Muscle of leg (tissue), 11 donors: Measurements from ENCODE around the gene GTPBP10. TPM values are rescaled to one million over a fixed set of nuclear protein-coding genes. Genes with fewer than 3 reads are reported as not detected.
"Not testable (repeated sequence)": the region's sequence is repeated elsewhere in the genome, so short reads cannot be mapped to it uniquely, and the experiment has no call there.

Experiments used
- DNase-seq: peaks from one replicate; pipeline ENCODE4 v3.0.0; 2013
- H3K27ac ChIP-seq: one replicate; pipeline ENCODE4 v1.5.1; 2013; ENCODE audit warnings: mild to moderate bottlenecking, low read length, control low read depth
- H3K27me3 ChIP-seq: one replicate; pipeline ENCODE4 v1.6.1; 2013; ENCODE audit warnings: low read length; ENCODE audit not compliant: control insufficient read depth, insufficient read depth
- H3K36me3 ChIP-seq: one replicate; pipeline ENCODE4 v1.6.1; 2013; ENCODE audit warnings: low read length; ENCODE audit not compliant: control insufficient read depth, insufficient read depth
- H3K4me1 ChIP-seq: one replicate; pipeline ENCODE4 v1.6.1; 2013; ENCODE audit warnings: low read length; ENCODE audit not compliant: control insufficient read depth, insufficient read depth
- H3K4me3 ChIP-seq: one replicate; pipeline ENCODE4 v1.5.1; 2013; ENCODE audit warnings: low read length, control low read depth
- H3K9me3 ChIP-seq: replicated peaks from 2 replicates; pipeline ENCODE4 v1.6.1; 2013; ENCODE audit warnings: low read depth, low read length; ENCODE audit not compliant: control insufficient read depth
- WGBS: methylation state at CpG from one replicate; pipeline ENCODE4 v1.1.5; 2013; ENCODE audit warnings: missing lambda C conversion rate; ENCODE audit not compliant: insufficient coverage; 5-methylcytosine and 5-hydroxymethylcytosine counted together
- polyA plus RNA-seq, 8 donors: library from polyadenylated mRNA; unstranded; fragments of 120-200 nt; gene quantifications; one replicate each; pipeline versions ENCODE4 v1.2.1 to v1.2.3, GENCODE V29; 2013; ENCODE audit warnings: inconsistent platforms in 1 of 8, low replicate concordance in 1 of 8; ENCODE audit not compliant: insufficient read length in 8 of 8, insufficient read depth in 1 of 8
- total RNA-seq: library from RNA; stranded (reverse); fragments of 120-200 nt; gene quantifications from one replicate; pipeline ENCODE4 v1.2.4, GENCODE V29; 2013

Gene GTPBP10
- total and polyA plus RNA-seq, 9 donors: 13.8 to 18.3 (median 15.7) TPM

- Histone ChIP-seq H3K27me3 (peaks cover 28% of the 10 kb centered on the region), H3K9me3 (no peaks in the 10 kb centered on the region), H3K4me1 (peaks cover 6% of the 10 kb centered on the region), H3K4me3 (no peak overlapping the region), H3K27ac (no peak overlapping the region), H3K36me3 (no peaks in the 10 kb centered on the region)
- no peak for DNase-seq
- WGBS: 40% methylated on average over 1 of the region's 7 CpGs
Measured at GRCh38 chr7:90320418-90320800, 26.1 kb upstream of the GTPBP10 start.

DNA sequence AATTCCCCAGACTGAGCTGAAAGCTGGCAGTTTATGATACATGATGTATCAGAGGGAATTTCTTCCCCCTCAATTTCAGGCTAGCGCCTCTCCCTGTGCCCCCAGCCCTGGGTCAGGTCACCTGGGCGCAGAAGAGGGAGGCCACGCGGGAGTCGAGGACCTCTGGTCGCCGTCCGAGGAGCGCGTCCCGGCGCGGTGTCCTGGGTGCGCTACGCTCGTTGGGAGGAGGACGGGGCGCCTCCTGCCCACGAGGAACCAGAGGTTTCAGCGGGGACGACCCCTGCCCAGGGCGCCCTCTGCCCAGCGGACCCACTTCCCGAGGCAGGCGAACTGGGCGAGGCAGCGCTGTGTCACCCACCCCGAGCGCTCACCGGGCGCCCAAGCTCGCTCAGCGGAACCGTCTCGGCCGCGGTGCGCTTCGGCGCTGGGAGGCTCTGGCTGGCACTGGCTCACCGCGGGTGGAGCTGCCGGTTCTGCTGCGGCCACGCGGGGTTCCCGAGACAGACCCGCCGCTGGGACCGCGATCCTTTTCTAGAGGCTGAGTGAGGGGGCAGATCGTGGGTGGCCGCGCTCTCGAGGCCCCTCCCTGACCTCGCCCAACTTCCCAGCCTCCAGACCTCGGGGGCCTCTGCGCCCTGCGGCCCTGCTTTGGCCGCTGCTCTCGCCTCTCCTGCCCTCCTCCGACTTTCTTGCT lies 25.6 kb upstream of the GTPBP10 start, which contains the start of gene FAM237B:
Gene FAM237B, minus strand, starts transcription at position 504 of the 694 bp plus-strand sequence. CDS start 1,556 bp downstream, outside the sequence.
- under 1% methylated on average over 62 of the region's 62 CpGs for WGBS
- no peak within 1 kb of the TSS for H3K27ac ChIP-seq
- peak; percentile 2 for DNase-seq
- peaks cover 6% of the 10 kb centered on the region for H3K4me1 ChIP-seq
- no peaks in the 10 kb centered on the region for H3K9me3 ChIP-seq
- no peaks in the 10 kb centered on the region for H3K36me3 ChIP-seq
- peaks cover 29% of the 10 kb centered on the region for H3K27me3 ChIP-seq
- peak within 1 kb of the TSS; percentile 8 for H3K4me3 ChIP-seq

DNA sequence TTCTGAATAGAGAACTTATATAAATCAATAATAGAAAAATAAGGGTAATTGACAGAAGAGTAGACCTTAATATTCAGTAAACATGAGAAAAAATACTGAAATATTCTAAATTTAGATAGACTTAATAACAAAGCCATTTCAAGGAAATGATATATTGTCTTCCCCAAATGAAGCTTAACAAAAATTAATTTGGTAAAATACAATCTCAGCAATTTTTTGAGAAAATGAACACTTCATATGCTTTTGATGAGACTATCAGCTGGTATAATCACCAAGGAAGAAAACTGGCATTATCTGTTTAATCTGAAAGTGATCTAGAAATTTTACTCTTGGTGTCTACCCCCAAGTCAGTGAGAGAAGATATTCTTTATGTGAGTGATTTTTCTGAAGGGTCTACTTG lies 23.7 kb upstream of the GTPBP10 start:
- Histone ChIP-seq H3K9me3 (no peaks in the 10 kb centered on the region), H3K4me1 (peaks cover 6% of the 10 kb centered on the region), H3K4me3 (no peak overlapping the region), H3K36me3 (no peaks in the 10 kb centered on the region), H3K27ac (no peak overlapping the region), H3K27me3 (peaks cover 31% of the 10 kb centered on the region)
- no peak for DNase-seq

DNA sequence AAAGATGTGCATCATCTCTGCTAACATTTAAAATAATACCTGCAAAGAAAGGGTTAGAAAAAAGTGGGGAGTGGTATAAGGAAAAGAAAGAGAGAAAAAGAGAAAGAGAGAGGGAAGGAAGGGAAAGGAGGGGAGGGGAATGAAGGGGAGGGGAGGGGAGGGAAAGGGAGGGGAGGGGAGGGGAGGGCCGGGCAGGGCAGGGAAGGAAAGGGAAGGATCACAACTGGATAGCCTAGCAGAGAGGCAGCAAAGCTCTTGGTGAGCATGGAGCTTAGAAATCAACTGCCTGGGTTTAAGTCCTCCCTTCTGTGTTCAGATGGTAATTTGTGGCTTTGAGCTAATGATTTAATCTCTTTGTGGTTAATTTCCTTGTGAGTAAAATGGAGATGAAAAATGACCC lies 20.0 kb upstream of the GTPBP10 start:
- Histone ChIP-seq H3K36me3 (no peaks in the 10 kb centered on the region), H3K4me3 (no peak overlapping the region), H3K27ac (no peak overlapping the region), H3K27me3 (peaks cover 16% of the 10 kb centered on the region), H3K9me3 (no peaks in the 10 kb centered on the region), H3K4me1 (no peaks in the 10 kb centered on the region)
- WGBS: no CpG with 5 or more reads among the region's 1 CpG
- no peak for DNase-seq

DNA sequence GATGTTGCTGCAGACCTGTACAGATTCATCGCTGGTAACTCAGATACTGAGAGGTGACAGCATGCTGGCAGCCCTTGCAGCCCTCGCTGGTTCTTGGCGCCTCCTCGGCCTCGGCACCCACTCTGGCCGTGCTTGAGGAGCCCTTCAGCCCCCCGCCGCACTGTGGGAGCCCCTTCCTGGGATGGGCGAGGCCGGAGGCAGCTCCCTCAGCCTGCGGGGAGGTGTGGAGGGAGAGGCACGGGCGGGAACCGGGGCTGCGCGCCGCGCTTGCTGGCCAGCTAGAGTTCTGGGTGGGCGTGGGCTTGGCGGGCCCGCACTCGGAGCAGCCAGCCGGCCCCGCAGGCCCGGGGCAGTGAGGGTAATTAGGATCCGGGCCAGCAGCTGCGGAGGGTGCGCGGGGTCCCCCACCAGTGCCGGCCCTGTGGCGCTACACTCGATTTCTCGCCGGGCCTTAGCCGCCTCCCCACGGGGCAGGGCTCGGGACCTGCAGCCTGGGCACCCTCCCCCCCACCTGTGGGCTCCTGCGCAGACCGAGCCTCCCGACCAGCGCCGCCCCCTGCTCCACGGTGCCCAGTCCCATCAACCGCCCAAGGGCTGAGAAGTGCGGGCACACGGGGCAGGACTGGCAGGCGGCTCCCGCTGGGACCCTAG lies 12.2 kb upstream of the GTPBP10 start:
- H3K4me3 ChIP-seq: no peak overlapping the region

DNA sequence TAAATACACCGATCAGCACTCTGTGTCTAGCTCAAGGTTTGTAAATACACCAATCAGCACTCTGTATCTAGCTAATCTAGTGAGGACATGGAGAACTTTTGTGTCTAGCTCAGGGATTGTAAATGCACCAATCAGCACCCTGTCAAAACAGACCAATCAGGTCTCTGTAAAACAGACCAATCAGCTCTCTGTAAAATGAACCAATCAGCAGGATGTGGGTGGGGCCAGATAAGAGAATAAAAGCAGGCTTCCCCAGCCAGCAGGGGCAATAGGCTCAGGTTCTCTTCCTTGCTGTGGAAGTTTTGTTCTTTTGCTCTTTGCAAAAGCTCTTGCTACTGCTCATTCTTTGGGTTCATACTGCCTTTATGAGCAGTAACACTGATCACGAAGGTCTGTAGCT lies 11.6 kb upstream of the GTPBP10 start:
- H3K4me3 ChIP-seq, H3K27ac ChIP-seq, DNase-seq, H3K9me3 ChIP-seq, H3K36me3 ChIP-seq, H3K4me1 ChIP-seq, H3K27me3 ChIP-seq: not testable (repeated sequence)
- no CpG with 5 or more reads among the region's 2 CpGs for WGBS

More for the DNA sequence above, 12.2 kb upstream of the GTPBP10 start:
- Histone ChIP-seq H3K27me3 (no peaks in the 10 kb centered on the region), H3K36me3 (no peaks in the 10 kb centered on the region), H3K9me3 (no peaks in the 10 kb centered on the region), H3K27ac (no peak overlapping the region), H3K4me1 (no peaks in the 10 kb centered on the region)
- WGBS: 91% methylated on average over 47 of the region's 48 CpGs
- no peak for DNase-seq

DNA sequence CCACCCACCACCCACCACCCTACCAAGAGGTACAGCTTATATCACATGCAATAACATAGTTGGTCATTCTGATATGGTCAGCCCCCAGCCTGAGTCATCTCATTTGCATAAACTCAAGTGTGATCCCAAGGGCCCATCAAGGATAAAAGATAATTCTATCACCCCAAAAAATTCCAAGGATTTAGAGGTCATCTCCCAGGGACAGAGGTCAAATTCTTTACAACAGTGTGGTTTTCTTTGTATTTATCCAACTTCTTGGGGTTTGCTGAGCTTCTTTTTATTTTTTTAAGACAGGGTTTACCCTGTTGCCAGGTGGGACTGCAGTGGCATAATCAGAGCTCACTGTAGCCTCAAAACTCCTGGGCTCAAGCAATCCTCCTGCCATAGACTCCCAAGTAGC lies 9.4 kb upstream of the GTPBP10 start:
- no peak overlapping the region for H3K27ac ChIP-seq
- no peaks in the 10 kb centered on the region for H3K36me3 ChIP-seq
- no peak overlapping the region for H3K4me3 ChIP-seq
- no peaks in the 10 kb centered on the region for H3K9me3 ChIP-seq
- DNase-seq: no peak
- H3K27me3 ChIP-seq: no peaks in the 10 kb centered on the region
- H3K4me1 ChIP-seq: no peaks in the 10 kb centered on the region

DNA sequence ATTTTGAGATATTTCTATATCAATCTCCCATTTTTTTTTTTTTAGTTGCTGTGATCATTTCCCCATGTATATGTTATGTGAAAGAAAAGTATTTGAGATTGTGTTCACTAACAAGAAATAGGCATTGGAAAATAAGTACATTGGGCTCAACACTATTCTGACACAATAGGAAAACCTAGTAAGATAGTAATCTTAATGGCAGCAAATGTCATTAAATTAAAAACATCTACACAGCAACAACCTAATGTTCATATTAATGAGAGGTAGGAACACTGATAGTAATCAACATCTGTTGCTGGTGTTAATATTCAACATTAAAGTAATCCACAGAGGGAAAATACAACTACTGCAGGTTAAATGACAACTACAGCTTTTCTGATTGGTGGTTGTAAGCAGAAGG lies 1.5 kb upstream of the GTPBP10 start:
- DNase-seq: no peak
- H3K9me3 ChIP-seq: no peaks in the 10 kb centered on the region
- H3K36me3 ChIP-seq: no peaks in the 10 kb centered on the region
- H3K4me1 ChIP-seq: no peaks in the 10 kb centered on the region
- H3K4me3 ChIP-seq: no peak overlapping the region
- no peak overlapping the region for H3K27ac ChIP-seq
- H3K27me3 ChIP-seq: no peaks in the 10 kb centered on the region

GRCh38 chr7:90345595-90346335 lies 751 bp upstream of the GTPBP10 start:
- Histone ChIP-seq H3K27me3 (no peaks in the 10 kb centered on the region), H3K9me3 (no peaks in the 10 kb centered on the region), H3K36me3 (no peaks in the 10 kb centered on the region), H3K27ac (peak overlapping the region; percentile 77), H3K4me3 (peak overlapping the region; percentile 97), H3K4me1 (no peaks in the 10 kb centered on the region)
- DNase-seq: peak; percentile 42
- 0% methylated on average over 13 of the region's 18 CpGs for WGBS

DNA sequence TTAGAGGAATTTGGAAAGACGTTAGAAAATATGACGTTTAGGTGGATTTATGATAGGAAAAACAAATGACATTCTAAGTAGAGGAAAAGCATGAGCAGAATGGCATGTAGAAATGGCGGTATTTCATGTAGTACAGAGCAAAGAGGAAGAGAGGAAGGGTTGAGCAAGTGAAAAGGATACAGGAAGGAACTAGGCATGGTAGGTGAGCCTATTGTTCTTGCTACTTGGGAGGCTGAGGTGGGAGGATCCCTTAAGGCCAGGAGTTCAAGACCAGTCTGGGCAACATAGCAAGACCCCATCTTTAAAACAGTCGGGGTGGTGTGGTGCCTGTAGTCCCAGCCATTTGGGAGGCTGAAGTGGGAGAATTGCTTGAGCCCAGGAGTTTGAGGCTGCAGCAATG lies 1.2 kb downstream of the GTPBP10 start:
- Histone ChIP-seq H3K9me3 (no peaks in the 10 kb centered on the region), H3K4me1 (no peaks in the 10 kb centered on the region), H3K36me3 (no peaks in the 10 kb centered on the region), H3K4me3 (no peak overlapping the region), H3K27ac (no peak overlapping the region), H3K27me3 (no peaks in the 10 kb centered on the region)
- 82% methylated on average over 4 of the region's 4 CpGs for WGBS
- no peak for DNase-seq
